KOPT-K1 (cell line): ENCODE measurements around the gene MIPEP.

Experiments used
- H3K27ac ChIP-seq: fragments of 200-600 bp; sonication (generic); 2 replicates; pipeline ENCODE4 v1.5.1; 2016; ENCODE audit warnings: antibody characterized with exemption, mild to moderate bottlenecking, low read depth, low read length; ENCODE audit not compliant: poor library complexity, severe bottlenecking
- H3K36me3 ChIP-seq: fragments of 200-600 bp; sonication (generic); 2 replicates; pipeline ENCODE4 v1.5.1; 2017; ENCODE audit warnings: antibody characterized with exemption, mild to moderate bottlenecking, low read length, moderate library complexity; ENCODE audit not compliant: insufficient read depth
- H3K9me3 ChIP-seq: fragments of 200-600 bp; sonication (generic); 2 replicates; pipeline ENCODE4 v1.5.1; 2017; ENCODE audit warnings: antibody characterized with exemption, low read length, mild to moderate bottlenecking; ENCODE audit not compliant: insufficient read depth, poor library complexity, severe bottlenecking

The MIPEP gene

GRCh38 chr13:23680845-23681669 is 208.1 kb downstream of the MIPEP start:
- H3K27ac ChIP-seq, result no peak overlapping the region
- peaks cover 26% of the 10 kb centered on the region for H3K9me3 ChIP-seq
- no peaks in the 10 kb centered on the region for H3K36me3 ChIP-seq
